ENCODE results near the gene TOM1. TPM values are rescaled to one million over a fixed set of nuclear protein-coding genes. Genes with fewer than 3 reads are reported as not detected.

The TOM1 gene
- total RNA-seq, 2 donors from 2014 or later, result 108 TPM

- Histone ChIP-seq H3K9me3 (no peaks in the 10 kb centered on the region), H3K27me3 (no peaks in the 10 kb centered on the region), H3K4me1 (peaks cover 0 to 3% of the 10 kb centered on the region in 2 donors), H3K4me3 (no peak overlapping the region), H3K36me3 (peaks cover 7% of the 10 kb centered on the region), H3K27ac (no peak overlapping the region)
- no peak for TF ChIP-seq CTCF (IDR thresholded peaks at IDR 0.05)
- no peak for DNase-seq (ENCODE audit: low spot score)
Observed at GRCh38 chr22:35386670-35387288, 87.1 kb downstream of the TOM1 start.

GRCh38 chr22:35390933-35391332, 91.2 kb downstream of the TOM1 start:
- H3K4me3 ChIP-seq, result no peak overlapping the region
- no peaks in the 10 kb centered on the region for H3K4me1 ChIP-seq
- TF ChIP-seq CTCF (IDR thresholded peaks at IDR 0.05), result no peak
- H3K27ac ChIP-seq, result no peak overlapping the region
- H3K27me3 ChIP-seq, result no peaks in the 10 kb centered on the region
- no peaks in the 10 kb centered on the region for H3K9me3 ChIP-seq
- H3K36me3 ChIP-seq, result peaks cover 7% of the 10 kb centered on the region
- DNase-seq (ENCODE audit: low spot score), result no peak

GRCh38 chr22:35392357-35392756, 92.7 kb downstream of the TOM1 start:
- Histone ChIP-seq H3K36me3 (peaks cover 7% of the 10 kb centered on the region), H3K4me3 (no peak overlapping the region), H3K27me3 (no peaks in the 10 kb centered on the region), H3K27ac (no peak overlapping the region), H3K9me3 (no peaks in the 10 kb centered on the region), H3K4me1 (no peaks in the 10 kb centered on the region)
- no peak for TF ChIP-seq CTCF (IDR thresholded peaks at IDR 0.05)
- DNase-seq (ENCODE audit: low spot score), result no peak

- Histone ChIP-seq H3K27me3 (no peaks in the 10 kb centered on the region), H3K9me3 (no peaks in the 10 kb centered on the region), H3K4me3 (no peak overlapping the region), H3K4me1 (no peaks in the 10 kb centered on the region), H3K36me3 (peaks cover 3% of the 10 kb centered on the region), H3K27ac (no peak overlapping the region)
- no peak for DNase-seq (ENCODE audit: low spot score)
- no peak for TF ChIP-seq CTCF (IDR thresholded peaks at IDR 0.05)
Observed at GRCh38 chr22:35393116-35394010, 93.7 kb downstream of the TOM1 start.

- Histone ChIP-seq H3K4me1 (no peaks in the 10 kb centered on the region), H3K27ac (no peak overlapping the region), H3K9me3 (no peaks in the 10 kb centered on the region), H3K36me3 (no peaks in the 10 kb centered on the region), H3K27me3 (no peaks in the 10 kb centered on the region), H3K4me3 (no peak overlapping the region)
- no peak for TF ChIP-seq CTCF (IDR thresholded peaks at IDR 0.05)
- no peak for DNase-seq (ENCODE audit: low spot score)
Observed at GRCh38 chr22:35394011-35394312, 94.3 kb downstream of the TOM1 start.

Data from right atrium auricular region (tissue), 2 donors.